Measurements from ENCODE around the gene PSD2. TPM values are rescaled to one million over a fixed set of nuclear protein-coding genes. Genes with fewer than 3 reads are reported as not detected.

Gene PSD2
- total and polyA plus RNA-seq, 5 donors from 2014 or later: not detected

- no peaks in the 10 kb centered on the region for H3K36me3 Mint-ChIP-seq
- DNase-seq (no peak), ATAC-seq (ENCODE audit: low read depth in 2 of 2) (no peak)
- peaks cover 0 to 12% (median 0%) of the 10 kb centered on the region in 4 donors for H3K4me1 Mint-ChIP-seq
- Histone ChIP-seq H3K27me3 (ENCODE audit: control insufficient read depth, insufficient read depth, low read length) (peaks cover 16% of the 10 kb centered on the region), H3K36me3 (ENCODE audit: control insufficient read depth, insufficient read depth, low read length) (no peaks in the 10 kb centered on the region), H3K4me1 (ENCODE audit: control insufficient read depth, insufficient read depth, low read length, poor library complexity, severe bottlenecking) (peaks cover 13% of the 10 kb centered on the region), H3K9me3 (ENCODE audit: control insufficient read depth in 2 of 2, low read length in 2 of 2) (no peaks in the 10 kb centered on the region), H3K4me3 (ENCODE audit: low read depth, low read length) (no peak overlapping the region), H3K27ac (ENCODE audit: insufficient read depth, low read length, poor library complexity, severe bottlenecking) (no peak overlapping the region)
- H3K27me3 Mint-ChIP-seq: peaks cover 54% of the 10 kb centered on the region
- no peak overlapping the region for H3K27ac Mint-ChIP-seq
- peaks cover 0 to 6% (median 0%) of the 10 kb centered on the region in 7 donors for H3K9me3 Mint-ChIP-seq
- H3K4me3 Mint-ChIP-seq: no peak overlapping the region
Measured at GRCh38 chr5:139797335-139797734, 1.7 kb downstream of the PSD2 start.

- no peaks in the 10 kb centered on the region for H3K36me3 Mint-ChIP-seq
- DNase-seq: no peak
- peaks cover 16% of the 10 kb centered on the region for H3K27me3 ChIP-seq (ENCODE audit: control insufficient read depth, insufficient read depth, low read length)
- peaks cover 0 to 6% (median 0%) of the 10 kb centered on the region in 7 donors for H3K9me3 Mint-ChIP-seq
- peaks cover 54% of the 10 kb centered on the region for H3K27me3 Mint-ChIP-seq
- no peak overlapping the region for H3K27ac Mint-ChIP-seq
- peak overlapping the region in 1 of 4 donors; percentile 33 for H3K4me3 Mint-ChIP-seq
- no peak overlapping the region for H3K4me3 ChIP-seq (ENCODE audit: low read depth, low read length)
- H3K4me1 Mint-ChIP-seq: peaks cover 0 to 12% (median 0%) of the 10 kb centered on the region in 4 donors
- H3K27ac ChIP-seq (ENCODE audit: insufficient read depth, low read length, poor library complexity, severe bottlenecking): no peak overlapping the region
- H3K4me1 ChIP-seq (ENCODE audit: control insufficient read depth, insufficient read depth, low read length, poor library complexity, severe bottlenecking): peaks cover 13% of the 10 kb centered on the region
- no peaks in the 10 kb centered on the region for H3K36me3 ChIP-seq (ENCODE audit: control insufficient read depth, insufficient read depth, low read length)
- H3K9me3 ChIP-seq (ENCODE audit: control insufficient read depth in 2 of 2, low read length in 2 of 2): no peaks in the 10 kb centered on the region
- no peak for ATAC-seq (ENCODE audit: low read depth in 2 of 2)
Measured at GRCh38 chr5:139797856-139798510, 2.4 kb downstream of the PSD2 start.

- H3K27me3 ChIP-seq (ENCODE audit: control insufficient read depth, insufficient read depth, low read length): peaks cover 13% of the 10 kb centered on the region
- H3K9me3 ChIP-seq (ENCODE audit: control insufficient read depth in 2 of 2, low read length in 2 of 2): no peaks in the 10 kb centered on the region
- no peak overlapping the region for H3K27ac ChIP-seq (ENCODE audit: insufficient read depth, low read length, poor library complexity, severe bottlenecking)
- H3K27ac Mint-ChIP-seq: no peak overlapping the region
- peaks cover 0 to 6% (median 0%) of the 10 kb centered on the region in 7 donors for H3K9me3 Mint-ChIP-seq
- H3K36me3 ChIP-seq (ENCODE audit: control insufficient read depth, insufficient read depth, low read length): no peaks in the 10 kb centered on the region
- peaks cover 0 to 12% (median 0%) of the 10 kb centered on the region in 4 donors for H3K4me1 Mint-ChIP-seq
- H3K4me3 ChIP-seq (ENCODE audit: low read depth, low read length): no peak overlapping the region
- DNase-seq: no peak
- H3K4me3 Mint-ChIP-seq: peak overlapping the region in 1 of 4 donors; percentile 33
- H3K27me3 Mint-ChIP-seq: peaks cover 54% of the 10 kb centered on the region
- no peaks in the 10 kb centered on the region for H3K36me3 Mint-ChIP-seq
- H3K4me1 ChIP-seq (ENCODE audit: control insufficient read depth, insufficient read depth, low read length, poor library complexity, severe bottlenecking): peaks cover 13% of the 10 kb centered on the region
- ATAC-seq (ENCODE audit: low read depth in 2 of 2): no peak
Measured at GRCh38 chr5:139798883-139799282, 3.3 kb downstream of the PSD2 start.

GRCh38 chr5:139799359-139799758, 3.8 kb downstream of the PSD2 start:
- no peak overlapping the region for H3K27ac ChIP-seq (ENCODE audit: insufficient read depth, low read length, poor library complexity, severe bottlenecking)
- Mint-ChIP-seq H3K9me3 (peaks cover 0 to 6% (median 0%) of the 10 kb centered on the region in 7 donors), H3K4me1 (peaks cover 0 to 8% (median 0%) of the 10 kb centered on the region in 4 donors), H3K27ac (no peak overlapping the region), H3K27me3 (peaks cover 50% of the 10 kb centered on the region), H3K4me3 (no peak overlapping the region), H3K36me3 (no peaks in the 10 kb centered on the region)
- DNase-seq (no peak), ATAC-seq (ENCODE audit: low read depth in 2 of 2) (no peak)
- H3K4me3 ChIP-seq (ENCODE audit: low read depth, low read length): no peak overlapping the region
- H3K4me1 ChIP-seq (ENCODE audit: control insufficient read depth, insufficient read depth, low read length, poor library complexity, severe bottlenecking): peaks cover 13% of the 10 kb centered on the region
- H3K27me3 ChIP-seq (ENCODE audit: control insufficient read depth, insufficient read depth, low read length): peaks cover 9% of the 10 kb centered on the region
- no peaks in the 10 kb centered on the region for H3K9me3 ChIP-seq (ENCODE audit: control insufficient read depth in 2 of 2, low read length in 2 of 2)
- no peaks in the 10 kb centered on the region for H3K36me3 ChIP-seq (ENCODE audit: control insufficient read depth, insufficient read depth, low read length)

- peaks cover 0 to 6% (median 0%) of the 10 kb centered on the region in 7 donors for H3K9me3 Mint-ChIP-seq
- H3K27ac Mint-ChIP-seq: no peak overlapping the region
- Histone ChIP-seq H3K27me3 (ENCODE audit: control insufficient read depth, insufficient read depth, low read length) (no peaks in the 10 kb centered on the region), H3K4me3 (ENCODE audit: low read depth, low read length) (no peak overlapping the region), H3K9me3 (ENCODE audit: control insufficient read depth in 2 of 2, low read length in 2 of 2) (no peaks in the 10 kb centered on the region), H3K36me3 (ENCODE audit: control insufficient read depth, insufficient read depth, low read length) (no peaks in the 10 kb centered on the region), H3K4me1 (ENCODE audit: control insufficient read depth, insufficient read depth, low read length, poor library complexity, severe bottlenecking) (no peaks in the 10 kb centered on the region), H3K27ac (ENCODE audit: insufficient read depth, low read length, poor library complexity, severe bottlenecking) (no peak overlapping the region)
- no peaks in the 10 kb centered on the region for H3K4me1 Mint-ChIP-seq
- ATAC-seq (ENCODE audit: low read depth in 2 of 2) (no peak), DNase-seq (no peak)
- H3K27me3 Mint-ChIP-seq: peaks cover 25% of the 10 kb centered on the region
- no peak overlapping the region for H3K4me3 Mint-ChIP-seq
- H3K36me3 Mint-ChIP-seq: no peaks in the 10 kb centered on the region
Measured at GRCh38 chr5:139803978-139804377, 8.4 kb downstream of the PSD2 start.

- no peak for ATAC-seq (ENCODE audit: low read depth in 2 of 2)
- no peaks in the 10 kb centered on the region for H3K36me3 Mint-ChIP-seq
Measured at GRCh38 chr5:139804800-139805397, 9.3 kb downstream of the PSD2 start.

GRCh38 chr5:139805545-139805944, 9.9 kb downstream of the PSD2 start:
- Histone ChIP-seq H3K4me3 (ENCODE audit: low read depth, low read length) (no peak overlapping the region), H3K36me3 (ENCODE audit: control insufficient read depth, insufficient read depth, low read length) (no peaks in the 10 kb centered on the region), H3K4me1 (ENCODE audit: control insufficient read depth, insufficient read depth, low read length, poor library complexity, severe bottlenecking) (no peaks in the 10 kb centered on the region), H3K27me3 (ENCODE audit: control insufficient read depth, insufficient read depth, low read length) (no peaks in the 10 kb centered on the region), H3K9me3 (ENCODE audit: control insufficient read depth in 2 of 2, low read length in 2 of 2) (no peaks in the 10 kb centered on the region), H3K27ac (ENCODE audit: insufficient read depth, low read length, poor library complexity, severe bottlenecking) (no peak overlapping the region)
- DNase-seq (no peak), ATAC-seq (ENCODE audit: low read depth in 2 of 2) (no peak)
- Mint-ChIP-seq H3K9me3 (peaks cover 0 to 4% (median 0%) of the 10 kb centered on the region in 7 donors), H3K36me3 (no peaks in the 10 kb centered on the region), H3K4me3 (no peak overlapping the region), H3K27ac (no peak overlapping the region), H3K4me1 (no peaks in the 10 kb centered on the region), H3K27me3 (peaks cover 23% of the 10 kb centered on the region)

More at GRCh38 chr5:139804800-139805397, 9.3 kb downstream of the PSD2 start:
- no peak overlapping the region for H3K27ac ChIP-seq (ENCODE audit: insufficient read depth, low read length, poor library complexity, severe bottlenecking)
- peaks cover 0 to 4% (median 0%) of the 10 kb centered on the region in 7 donors for H3K9me3 Mint-ChIP-seq
- H3K27me3 ChIP-seq (ENCODE audit: control insufficient read depth, insufficient read depth, low read length): no peaks in the 10 kb centered on the region
- peaks cover 23% of the 10 kb centered on the region for H3K27me3 Mint-ChIP-seq
- H3K27ac Mint-ChIP-seq: no peak overlapping the region
- H3K4me3 Mint-ChIP-seq: no peak overlapping the region
- no peaks in the 10 kb centered on the region for H3K4me1 ChIP-seq (ENCODE audit: control insufficient read depth, insufficient read depth, low read length, poor library complexity, severe bottlenecking)
- H3K4me3 ChIP-seq (ENCODE audit: low read depth, low read length): no peak overlapping the region
- no peaks in the 10 kb centered on the region for H3K4me1 Mint-ChIP-seq
- DNase-seq: no peak
- no peaks in the 10 kb centered on the region for H3K9me3 ChIP-seq (ENCODE audit: control insufficient read depth in 2 of 2, low read length in 2 of 2)
- H3K36me3 ChIP-seq (ENCODE audit: control insufficient read depth, insufficient read depth, low read length): no peaks in the 10 kb centered on the region

GRCh38 chr5:139806111-139806510, 10.5 kb downstream of the PSD2 start:
- H3K27me3 Mint-ChIP-seq: peaks cover 23% of the 10 kb centered on the region
- H3K27ac Mint-ChIP-seq: no peak overlapping the region
- no peaks in the 10 kb centered on the region for H3K36me3 Mint-ChIP-seq

More at GRCh38 chr5:139806111-139806510, 10.5 kb downstream of the PSD2 start:
- Histone ChIP-seq H3K36me3 (ENCODE audit: control insufficient read depth, insufficient read depth, low read length) (no peaks in the 10 kb centered on the region), H3K4me1 (ENCODE audit: control insufficient read depth, insufficient read depth, low read length, poor library complexity, severe bottlenecking) (no peaks in the 10 kb centered on the region), H3K4me3 (ENCODE audit: low read depth, low read length) (no peak overlapping the region), H3K27me3 (ENCODE audit: control insufficient read depth, insufficient read depth, low read length) (no peaks in the 10 kb centered on the region), H3K27ac (ENCODE audit: insufficient read depth, low read length, poor library complexity, severe bottlenecking) (no peak overlapping the region), H3K9me3 (ENCODE audit: control insufficient read depth in 2 of 2, low read length in 2 of 2) (no peaks in the 10 kb centered on the region)
- Mint-ChIP-seq H3K9me3 (peaks cover 0 to 4% (median 0%) of the 10 kb centered on the region in 7 donors), H3K4me1 (no peaks in the 10 kb centered on the region), H3K4me3 (no peak overlapping the region)
- ATAC-seq (ENCODE audit: low read depth in 2 of 2): no peak
- no peak for DNase-seq
